Right lobe of liver (tissue), 6 donors: ENCODE measurements around the gene PPP4R4. TPM values are rescaled to one million over a fixed set of nuclear protein-coding genes. Genes with fewer than 3 reads are reported as not detected.

Experiments
- ATAC-seq, 4 donors: fragments of 200-7000 bp; cut with Tn5 transposase; one replicate each; pipeline ENCODE4 v1.9.1; 2020; ENCODE audit warnings: mild to moderate bottlenecking in 4 of 4, moderate library complexity in 4 of 4
- DNase-seq, 3 donors: peaks; one replicate each; pipeline ENCODE4 v3.0.0-alpha.2; 2020
- H3K27ac ChIP-seq, 3 donors: fragments of 200-600 bp; one replicate each; pipeline ENCODE4 v1.8.0; 2022
- H3K27me3 ChIP-seq, 2 donors: fragments of 200-600 bp; one replicate each; pipeline ENCODE4 v1.8.0; 2022
- H3K36me3 ChIP-seq, 4 donors: fragments of 200-600 bp; sonication (generic) in 1 of 4; one replicate each; pipeline versions ENCODE4 v1.5.1 to v1.8.0; 2017 to 2022; ENCODE audit warnings: control low read depth in 1 of 4
- H3K4me1 ChIP-seq, 4 donors: fragments of 200-600 bp; sonication (generic) in 1 of 4; one replicate each; pipeline versions ENCODE4 v1.5.1 to v1.8.0; 2017 to 2022; ENCODE audit warnings: control low read depth in 1 of 4
- H3K4me3 ChIP-seq, 3 donors: fragments of 200-600 bp; one replicate each; pipeline ENCODE4 v1.8.0; 2022
- H3K9me3 ChIP-seq, 4 donors: fragments of 200-600 bp; sonication (generic) in 1 of 4; one replicate each; pipeline versions ENCODE4 v1.5.1 to v1.8.0; 2017 to 2022; ENCODE audit warnings: control low read depth in 1 of 4
- CTCF ChIP-seq, 4 donors: fragments of 200-600 bp in 3 of 4; fragments of 450-650 bp in 1 of 4; IDR thresholded peaks; one replicate each; pipeline versions ENCODE4 v1.5.1 to v1.8.0; 2016 to 2022; ENCODE audit warnings: antibody characterized with exemption in 4 of 4, mild to moderate bottlenecking in 2 of 4
- POLR2A ChIP-seq: fragments of 450-650 bp; IDR thresholded peaks from one replicate; pipeline ENCODE4 v1.6.1; 2017; ENCODE audit warnings: antibody characterized with exemption, mild to moderate bottlenecking
- WGBS: methylation state at CpG from one replicate; pipeline ENCODE4 v1.1.6; 2018; ENCODE audit warnings: low coverage, low lambda C conversion rate; ENCODE audit not compliant: insufficient coverage; ENCODE audit errors: missing lambda C conversion rate; 5-methylcytosine and 5-hydroxymethylcytosine counted together
- intact Hi-C, 2 donors: fragments of 100-400 bp; cut with DNase I; formaldehyde crosslinking; loops; one replicate each; pipeline versions ENCODE4 v1.11.2 to v1.14.1; 2022
- total RNA-seq, 6 experiments: library from RNA; depleted of rRNA in 2 of 6; stranded (reverse); fragments of >200 nt in 2 of 6; fragmentation: NEBNext Ultra II Directional in 3 of 6; extraction: Animal tissue kit (Norgen Biotek cat#: 25700) in 3 of 6; gene quantifications; one replicate each; pipeline versions ENCODE4 v1.1.0 to v1.2.4, GENCODE V29; 2016 to 2023
- donor health status: DM: no; HTN: yes; CAD: no.
- donor health status: DM: no; HTN: no; CAD: no.
- donor health status: DM: no; HTN: no; CAD: no.
- donor health status: DM: no; HTN: yes; CAD: no.
- donor health status: DM: no; HTN: yes; CAD: no.

Gene PPP4R4
- total RNA-seq, 6 experiments from 2014 or later = 0.26 to 4.1 (median 1.2) TPM

DNA sequence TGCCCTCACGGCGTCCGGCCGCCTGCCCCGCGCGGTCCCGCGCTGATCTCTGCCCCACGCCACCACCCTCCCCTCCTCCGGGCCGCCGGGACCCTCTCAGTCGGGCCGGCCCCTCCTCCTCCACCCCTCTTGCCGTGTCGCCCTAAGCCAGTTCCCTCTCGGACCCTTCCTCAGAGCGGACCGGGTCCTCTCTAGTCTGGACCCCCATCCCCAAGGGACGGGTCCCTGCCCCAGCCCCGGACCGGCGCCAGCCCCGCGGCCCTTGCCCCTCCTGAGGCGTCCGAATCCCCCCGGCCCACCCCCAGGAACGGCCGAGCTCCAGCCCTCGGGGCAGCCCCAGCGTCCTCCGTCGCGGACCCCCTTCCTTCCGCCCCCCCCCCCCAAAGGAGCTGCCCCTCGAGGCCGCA, 485 bp downstream of the PPP4R4 start:
- DNase-seq (peak in 1 of 3 donors; percentile 51), ATAC-seq (peak in 2 of 4 donors; percentile 2 to 9)
- Histone ChIP-seq H3K27ac (no peak overlapping the region), H3K27me3 (no peaks in the 10 kb centered on the region), H3K9me3 (no peaks in the 10 kb centered on the region), H3K4me1 (peaks cover 0 to 15% (median 2%) of the 10 kb centered on the region in 4 donors), H3K36me3 (no peaks in the 10 kb centered on the region), H3K4me3 (peak overlapping the region; percentile 50 to 75 (median 67))
- WGBS = under 1% methylated on average over 18 of the region's 39 CpGs
- TF ChIP-seq POLR2A (no peak), CTCF (IDR thresholded peaks at IDR 0.05) (no peak)
- intact Hi-C loops = no loop called here

DNA sequence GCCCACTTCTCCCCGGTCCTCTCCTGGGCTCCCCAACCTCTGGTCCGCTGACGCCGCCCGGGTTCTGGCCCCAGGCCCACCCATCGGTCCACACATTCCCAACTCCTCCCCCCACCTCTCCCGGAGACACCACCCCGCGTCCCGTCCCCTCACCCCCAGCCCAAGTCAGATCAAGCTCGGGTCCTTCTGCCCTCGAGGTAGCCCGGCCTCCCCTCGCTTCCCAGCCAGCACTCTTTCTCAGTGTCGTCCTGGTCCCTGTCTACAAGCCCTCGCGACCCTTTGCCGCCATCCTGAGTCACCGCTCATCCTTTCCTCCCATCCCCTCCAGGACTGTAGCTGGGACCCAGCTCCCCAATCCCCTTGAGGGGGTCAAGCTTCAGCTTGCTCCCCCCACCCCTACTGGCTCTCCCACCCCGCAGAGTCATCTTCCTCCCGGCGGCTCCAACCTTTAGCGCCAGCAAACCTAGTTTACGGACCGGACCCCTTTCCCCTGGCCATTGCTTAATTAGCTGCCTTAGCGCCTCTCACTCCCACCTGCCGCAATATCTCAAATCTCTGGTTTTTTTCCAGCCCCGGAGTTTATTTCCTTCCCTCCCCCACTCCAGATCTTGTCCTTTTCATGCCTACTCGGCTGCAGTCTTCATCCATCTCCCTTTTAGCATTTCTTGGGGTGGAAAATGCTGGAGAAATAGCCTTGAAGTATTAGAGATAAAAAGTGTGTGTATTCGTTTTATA, 1.1 kb downstream of the PPP4R4 start:
- peak overlapping the region; percentile 50 to 75 (median 67) for H3K4me3 ChIP-seq
- peaks cover 0 to 15% (median 2%) of the 10 kb centered on the region in 4 donors for H3K4me1 ChIP-seq
- TF ChIP-seq CTCF (IDR thresholded peaks at IDR 0.05) = no peak
- no peak for TF ChIP-seq POLR2A
- intact Hi-C loops = no loop called here
- no peaks in the 10 kb centered on the region for H3K36me3 ChIP-seq
- peak in 2 of 3 donors; percentile 35 to 60 for DNase-seq
- 4% methylated on average over 21 of the region's 30 CpGs for WGBS
- H3K27ac ChIP-seq = no peak overlapping the region
- ATAC-seq = peak in 2 of 4 donors; percentile 5 to 10
- no peaks in the 10 kb centered on the region for H3K27me3 ChIP-seq
- H3K9me3 ChIP-seq = no peaks in the 10 kb centered on the region

- Histone ChIP-seq H3K36me3 (no peaks in the 10 kb centered on the region), H3K4me1 (peaks cover 0 to 15% (median 2%) of the 10 kb centered on the region in 4 donors), H3K27me3 (no peaks in the 10 kb centered on the region), H3K4me3 (peak overlapping the region in 2 of 3 donors; percentile 67 to 75), H3K9me3 (no peaks in the 10 kb centered on the region), H3K27ac (no peak overlapping the region)
- intact Hi-C loops = no loop called here
- ATAC-seq (no peak), DNase-seq (no peak)
- TF ChIP-seq CTCF (IDR thresholded peaks at IDR 0.05) (no peak), POLR2A (no peak)
- whole genome bisulfite sequencing = 21% methylated on average over 7 of the region's 7 CpGs
Measured at GRCh38 chr14:94175747-94176146, 1.6 kb downstream of the PPP4R4 start.

- DNase-seq (no peak), ATAC-seq (peak in 1 of 4 donors; percentile 25)
- H3K27ac ChIP-seq = peak overlapping the region in 1 of 3 donors; percentile 14
- H3K4me1 ChIP-seq = peaks cover 0 to 15% (median 2%) of the 10 kb centered on the region in 4 donors
- intact Hi-C loops = no loop called here
- H3K27me3 ChIP-seq = no peaks in the 10 kb centered on the region
- 9% methylated on average over 3 of the region's 3 CpGs for WGBS
- no peaks in the 10 kb centered on the region for H3K9me3 ChIP-seq
- H3K4me3 ChIP-seq = no peak overlapping the region
- no peaks in the 10 kb centered on the region for H3K36me3 ChIP-seq
- TF ChIP-seq POLR2A (no peak), CTCF (IDR thresholded peaks at IDR 0.05) (no peak)
Measured at GRCh38 chr14:94176808-94177207, 2.7 kb downstream of the PPP4R4 start.
